GM18909 (cell line): ENCODE measurements around the gene YTHDC2.
A peak's percentile ranks its signal among the peaks of the same experiment; 100 is the strongest.
"Not testable (repeated sequence)": the region's sequence is repeated elsewhere in the genome, so short reads cannot be mapped to it uniquely, and the experiment has no call there.

Experiments used
- ATAC-seq: cut with Tn5 transposase; IDR thresholded peaks from one replicate; pipeline ENCODE4 v1.9.1; 2021; ENCODE audit warnings: mild to moderate bottlenecking; ENCODE audit not compliant: unreplicated experiment, poor library complexity

YTHDC2 gene

DNA sequence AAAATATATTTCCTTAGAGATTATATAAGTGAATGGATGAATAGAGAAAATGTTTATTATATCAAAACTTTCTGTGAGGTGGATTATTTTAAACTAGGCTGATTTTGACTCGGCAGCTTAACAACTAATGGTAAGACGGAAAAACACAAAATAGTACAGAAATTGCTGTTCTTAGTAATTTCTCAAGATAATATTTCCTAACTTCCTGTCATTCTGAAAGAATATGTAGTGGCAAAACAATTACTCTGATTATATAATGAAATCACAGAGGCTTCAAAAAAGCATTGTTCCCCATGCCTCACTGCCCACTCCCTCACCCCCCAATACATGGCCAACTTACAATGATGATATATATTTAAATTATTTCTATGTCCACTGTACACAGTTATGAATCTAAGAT is 85.4 kb downstream of the YTHDC2 start:
- ATAC-seq = no peak

- ATAC-seq = no peak
Observed at GRCh38 chr5:113600255-113600905, 86.9 kb downstream of the YTHDC2 start.

DNA sequence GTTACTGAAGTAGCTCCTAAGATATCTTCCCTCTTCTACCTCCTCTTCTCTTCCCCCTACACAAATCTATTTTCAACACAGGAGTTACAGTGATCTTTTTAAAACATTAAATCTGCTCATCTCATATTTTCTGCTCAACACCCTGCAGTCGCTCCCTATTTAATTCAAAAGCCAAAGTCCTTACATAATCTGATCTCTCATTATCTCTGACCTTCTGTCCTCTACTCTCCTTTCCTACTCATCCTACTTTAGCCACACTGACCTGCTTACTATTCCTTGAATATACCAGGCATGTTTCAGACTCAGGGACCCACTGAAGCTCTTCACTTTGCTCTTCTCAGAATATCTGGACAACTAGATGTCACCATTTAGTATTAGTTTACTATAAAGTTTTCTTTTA is 87.9 kb downstream of the YTHDC2 start:
- no peak for ATAC-seq

- not testable (repeated sequence) for ATAC-seq
Observed at GRCh38 chr5:113603246-113603645, 89.8 kb downstream of the YTHDC2 start.

- ATAC-seq = peak; percentile 91
Observed at GRCh38 chr5:113606298-113607134, 93.0 kb downstream of the YTHDC2 start.

GRCh38 chr5:113607361-113607760 is 93.9 kb downstream of the YTHDC2 start:
- no peak for ATAC-seq

DNA sequence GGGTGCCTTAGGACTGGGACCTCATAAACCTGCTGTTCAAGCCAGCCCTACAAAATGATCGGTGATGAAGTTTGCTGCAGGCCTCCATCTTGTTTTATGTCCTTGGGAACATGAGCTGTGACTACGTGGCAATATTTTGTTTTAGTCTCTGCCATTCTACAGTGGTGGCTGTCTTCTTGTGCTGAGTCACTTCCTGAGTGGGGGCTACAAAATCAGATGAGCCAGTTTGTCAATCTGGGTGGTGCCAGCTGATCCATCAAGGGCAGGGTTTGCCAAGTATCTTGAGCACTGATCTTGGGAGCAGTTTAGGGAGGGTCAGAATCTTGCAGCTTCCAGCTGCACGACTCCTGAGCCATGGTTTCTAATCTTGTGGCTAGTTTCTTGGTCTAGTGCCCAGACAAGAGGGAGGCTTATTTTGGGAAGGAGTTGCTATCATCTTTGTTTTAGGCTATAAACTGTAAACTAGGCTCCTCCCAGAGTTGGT is 94.7 kb downstream of the YTHDC2 start:
- no peak for ATAC-seq

GRCh38 chr5:113612060-113612496 is 98.6 kb downstream of the YTHDC2 start:
- ATAC-seq = peak; percentile 85

DNA sequence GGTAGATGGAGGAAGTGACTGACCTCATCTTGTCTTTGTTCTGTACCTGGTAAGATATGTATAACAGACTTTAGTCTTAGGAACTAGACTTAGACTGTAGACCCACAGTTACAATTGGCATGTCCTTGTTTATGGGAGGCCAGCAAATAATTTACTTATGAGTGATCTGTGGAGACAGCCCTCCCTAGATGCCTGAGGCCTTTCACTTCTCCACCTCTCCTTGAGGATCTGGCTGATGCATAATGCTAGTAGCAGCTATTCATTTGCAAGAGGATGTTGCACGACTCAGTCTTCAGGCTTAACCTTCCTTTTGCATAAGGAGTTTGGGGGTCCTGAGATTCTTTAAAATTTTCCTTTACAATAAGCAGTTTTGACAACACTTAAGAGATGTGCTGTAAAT is 100.7 kb downstream of the YTHDC2 start:
- no peak for ATAC-seq

DNA sequence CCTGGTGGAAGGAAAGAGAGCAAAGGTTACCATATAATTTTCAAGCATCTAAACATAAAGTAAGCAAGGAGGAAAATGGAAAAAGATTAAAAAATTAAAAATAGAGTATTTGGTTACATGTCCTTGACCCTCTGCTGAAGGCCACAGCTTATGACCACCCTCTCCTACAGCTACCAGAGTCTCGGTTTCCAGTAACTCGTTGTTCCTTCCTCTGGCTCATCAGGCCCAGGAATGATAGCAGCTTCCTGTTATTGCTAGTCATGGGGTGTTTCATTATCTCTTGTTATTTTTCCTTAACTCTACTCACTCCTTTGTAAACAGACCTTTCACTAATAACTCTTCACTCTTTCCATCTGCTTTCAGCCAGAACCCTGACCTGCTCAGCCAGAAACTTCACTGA is 102.2 kb downstream of the YTHDC2 start:
- ATAC-seq = no peak

DNA sequence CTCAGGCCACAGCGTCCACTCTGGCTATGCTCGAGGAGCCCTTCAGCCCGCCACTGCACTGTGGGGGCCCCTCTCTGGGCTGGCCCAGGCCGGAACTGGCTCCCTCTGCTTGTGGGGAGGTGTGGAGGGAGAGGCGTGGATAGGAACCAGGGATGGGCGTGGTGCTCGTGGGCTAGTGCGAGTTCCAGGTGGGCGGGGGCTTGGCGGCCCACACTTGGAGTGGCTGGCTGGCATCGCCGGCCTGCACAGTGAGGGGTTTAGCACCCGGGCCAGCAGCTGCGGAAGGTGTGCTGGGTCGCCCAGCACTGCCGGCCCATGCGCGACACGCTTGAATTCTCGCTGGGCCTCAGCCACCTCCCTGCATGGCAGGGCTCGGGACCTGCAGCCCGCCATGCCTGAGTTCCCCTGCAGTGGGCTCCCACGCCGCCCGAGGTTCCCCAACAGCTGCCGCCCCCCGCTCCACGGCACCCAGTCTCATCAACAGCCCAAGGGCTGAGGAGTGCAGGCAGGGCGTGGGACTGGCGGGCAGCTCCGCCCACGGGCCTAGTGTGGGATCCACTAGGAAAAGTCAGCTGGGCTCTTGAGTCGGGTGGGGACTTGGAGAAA is 103.8 kb downstream of the YTHDC2 start:
- ATAC-seq = no peak

GRCh38 chr5:113632996-113633395 is 119.5 kb downstream of the YTHDC2 start:
- no peak for ATAC-seq

DNA sequence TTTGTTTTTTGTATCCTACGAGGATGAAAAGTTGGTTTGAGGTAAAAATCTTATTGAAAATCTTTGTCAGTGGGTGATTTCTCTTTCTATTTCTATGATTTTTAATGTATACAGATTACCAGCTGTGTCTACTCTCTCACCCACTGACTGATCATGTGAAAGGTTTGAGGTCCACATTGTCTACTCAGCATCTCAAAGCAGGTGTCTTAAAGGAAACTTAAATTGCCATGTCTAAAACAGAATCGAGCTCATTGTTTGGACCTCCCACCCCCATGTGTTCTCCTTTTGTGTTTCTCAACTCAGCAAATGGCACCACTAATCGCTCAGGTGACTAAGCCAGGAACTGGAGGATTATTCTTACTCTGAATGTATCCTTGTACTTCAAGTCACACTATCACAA is 121.5 kb downstream of the YTHDC2 start:
- ATAC-seq = no peak

DNA sequence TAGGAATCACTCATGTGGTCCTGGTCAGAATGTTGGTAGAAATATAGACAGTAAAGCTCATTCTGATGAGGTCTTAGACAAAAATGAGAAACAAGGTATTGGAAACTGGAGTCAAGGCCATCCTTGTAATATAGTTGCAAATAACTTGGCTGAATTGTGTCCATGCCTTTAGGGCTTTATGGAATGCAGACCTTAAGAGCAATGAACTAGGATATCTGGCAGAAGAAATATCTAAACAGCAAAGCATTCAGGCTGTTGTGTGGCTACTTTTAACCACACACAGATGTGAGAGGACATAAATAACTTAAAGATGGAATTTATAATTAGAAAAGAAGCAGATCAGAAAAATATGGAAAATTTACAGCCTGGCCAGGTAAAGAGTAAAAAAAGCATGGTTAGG is 128.2 kb downstream of the YTHDC2 start:
- ATAC-seq = no peak
